ENCODE measurements around the gene RHEB.
"Not testable (repeated sequence)": the region's sequence is repeated elsewhere in the genome, so short reads cannot be mapped to it uniquely, and the experiment has no call there.

Gene RHEB

DNA sequence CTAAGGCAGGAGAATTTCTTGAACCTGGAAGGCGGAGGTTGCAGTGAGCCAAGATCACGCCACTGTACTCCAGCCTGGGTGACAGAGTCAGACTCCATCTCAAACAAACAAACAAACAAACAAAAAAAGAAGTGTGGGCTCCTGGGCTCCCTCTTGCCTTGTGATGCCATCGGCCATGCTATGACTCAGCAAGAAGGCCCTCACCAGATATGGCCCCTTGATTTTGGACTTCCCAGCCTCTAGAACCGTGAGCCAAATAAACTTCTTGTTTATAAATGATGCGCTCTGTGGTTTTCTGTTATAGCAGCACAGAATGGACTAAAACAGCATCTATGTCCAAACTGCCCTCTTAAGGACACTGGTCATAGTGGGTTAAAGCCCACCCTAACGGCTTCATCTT is 29.9 kb upstream of the RHEB start:
- Histone ChIP-seq H3K4me1 (ENCODE audit: control insufficient read depth, insufficient read depth, low read length) (peaks cover 4% of the 10 kb centered on the region), H3K9ac (ENCODE audit: low read depth, low read length) (no peak overlapping the region), H3K36me3 (ENCODE audit: insufficient read depth, low read length) (no peaks in the 10 kb centered on the region), H3K4me2 (ENCODE audit: low read length) (no peak overlapping the region), H3K27me3 (ENCODE audit: control insufficient read depth, insufficient read depth, low read length) (peaks cover 30% of the 10 kb centered on the region), H3K9me3 (replicated peaks; ENCODE audit: low read length) (no peaks in the 10 kb centered on the region), H3K4me3 (ENCODE audit: low read length) (no peak overlapping the region)

DNA sequence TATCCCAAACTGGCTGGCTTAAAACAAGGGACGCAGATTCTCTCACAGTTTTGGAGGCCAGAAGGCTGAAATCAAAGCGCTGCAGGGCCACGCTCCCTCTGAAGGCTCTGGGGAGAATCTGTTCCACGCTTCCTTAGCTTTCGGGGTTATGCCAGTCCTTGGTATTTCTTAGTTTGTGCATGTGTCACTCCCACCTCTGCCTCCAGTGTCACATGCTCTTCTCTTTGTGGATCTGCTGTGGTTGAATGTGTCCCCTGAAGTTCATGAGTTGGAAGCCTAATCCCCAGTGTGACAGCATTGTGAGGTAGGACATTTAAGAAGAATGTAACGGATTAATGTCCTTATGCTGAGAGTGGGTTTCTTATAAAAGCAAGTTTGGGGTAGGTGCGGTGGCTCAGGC is 29.4 kb upstream of the RHEB start:
- Histone ChIP-seq H3K4me3 (ENCODE audit: low read length) (no peak overlapping the region), H3K36me3 (ENCODE audit: insufficient read depth, low read length) (no peaks in the 10 kb centered on the region), H3K27me3 (ENCODE audit: control insufficient read depth, insufficient read depth, low read length) (peaks cover 35% of the 10 kb centered on the region), H3K4me1 (ENCODE audit: control insufficient read depth, insufficient read depth, low read length) (peaks cover 4% of the 10 kb centered on the region), H3K9me3 (replicated peaks; ENCODE audit: low read length) (no peaks in the 10 kb centered on the region), H3K4me2 (ENCODE audit: low read length) (no peak overlapping the region), H3K9ac (ENCODE audit: low read depth, low read length) (no peak overlapping the region)

GRCh38 chr7:151544183-151544582 is 24.5 kb upstream of the RHEB start:
- Histone ChIP-seq H3K9me3 (replicated peaks; ENCODE audit: low read length) (no peaks in the 10 kb centered on the region), H3K4me1 (ENCODE audit: control insufficient read depth, insufficient read depth, low read length) (no peaks in the 10 kb centered on the region), H3K4me2 (ENCODE audit: low read length) (no peak overlapping the region), H3K36me3 (ENCODE audit: insufficient read depth, low read length) (no peaks in the 10 kb centered on the region), H3K4me3 (ENCODE audit: low read length) (no peak overlapping the region), H3K27me3 (ENCODE audit: control insufficient read depth, insufficient read depth, low read length) (peaks cover 56% of the 10 kb centered on the region), H3K9ac (ENCODE audit: low read depth, low read length) (no peak overlapping the region)

GRCh38 chr7:151542606-151543130 is 23.0 kb upstream of the RHEB start:
- Histone ChIP-seq H3K27me3 (ENCODE audit: control insufficient read depth, insufficient read depth, low read length) (peaks cover 53% of the 10 kb centered on the region), H3K36me3 (ENCODE audit: insufficient read depth, low read length) (no peaks in the 10 kb centered on the region), H3K9ac (ENCODE audit: low read depth, low read length) (no peak overlapping the region), H3K4me1 (ENCODE audit: control insufficient read depth, insufficient read depth, low read length) (no peaks in the 10 kb centered on the region), H3K4me3 (ENCODE audit: low read length) (no peak overlapping the region), H3K4me2 (ENCODE audit: low read length) (no peak overlapping the region), H3K9me3 (replicated peaks; ENCODE audit: low read length) (no peaks in the 10 kb centered on the region)

DNA sequence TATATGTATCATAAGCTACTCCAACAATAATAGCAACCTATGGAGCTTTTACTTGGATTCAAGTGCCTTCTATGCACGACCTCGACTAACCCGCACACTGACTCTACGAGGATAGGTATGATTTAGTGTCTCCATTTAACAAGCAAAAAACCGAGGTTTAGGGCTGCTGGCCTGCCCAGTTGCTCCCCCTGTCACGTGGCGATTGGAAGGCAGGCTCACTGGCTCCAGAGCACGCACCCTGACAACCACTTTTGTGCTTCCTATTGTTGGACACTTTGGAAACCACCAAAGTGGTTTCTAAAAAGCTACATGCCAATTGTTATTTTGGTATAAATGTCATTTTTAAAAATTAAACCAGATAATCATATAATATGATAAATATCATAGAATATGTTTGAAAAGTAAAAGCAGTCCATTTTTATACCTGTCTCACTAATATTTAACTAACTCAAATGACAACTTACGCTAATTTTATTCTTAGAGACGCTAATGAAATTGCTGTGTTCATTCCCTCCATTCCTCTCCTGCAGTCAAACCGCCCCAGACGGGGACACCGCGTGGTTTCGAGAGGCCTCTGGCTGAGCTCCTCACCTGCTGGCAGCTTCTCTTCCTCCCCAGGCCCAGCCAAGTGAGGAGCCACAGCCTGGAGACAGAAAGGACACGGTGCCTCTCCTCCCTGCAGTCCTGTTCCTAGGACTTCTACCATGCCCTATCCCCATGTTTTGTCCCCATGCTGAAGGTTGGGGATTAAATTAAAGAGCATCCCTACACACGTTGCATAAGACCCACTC is 22.2 kb upstream of the RHEB start:
- no peaks in the 10 kb centered on the region for H3K4me1 ChIP-seq (ENCODE audit: control insufficient read depth, insufficient read depth, low read length)
- no peak overlapping the region for H3K4me3 ChIP-seq (ENCODE audit: low read length)
- H3K9ac ChIP-seq (ENCODE audit: low read depth, low read length): no peak overlapping the region
- no peaks in the 10 kb centered on the region for H3K9me3 ChIP-seq (replicated peaks; ENCODE audit: low read length)
- H3K27me3 ChIP-seq (ENCODE audit: control insufficient read depth, insufficient read depth, low read length): peaks cover 59% of the 10 kb centered on the region
- H3K4me2 ChIP-seq (ENCODE audit: low read length): no peak overlapping the region
- H3K36me3 ChIP-seq (ENCODE audit: insufficient read depth, low read length): no peaks in the 10 kb centered on the region

DNA sequence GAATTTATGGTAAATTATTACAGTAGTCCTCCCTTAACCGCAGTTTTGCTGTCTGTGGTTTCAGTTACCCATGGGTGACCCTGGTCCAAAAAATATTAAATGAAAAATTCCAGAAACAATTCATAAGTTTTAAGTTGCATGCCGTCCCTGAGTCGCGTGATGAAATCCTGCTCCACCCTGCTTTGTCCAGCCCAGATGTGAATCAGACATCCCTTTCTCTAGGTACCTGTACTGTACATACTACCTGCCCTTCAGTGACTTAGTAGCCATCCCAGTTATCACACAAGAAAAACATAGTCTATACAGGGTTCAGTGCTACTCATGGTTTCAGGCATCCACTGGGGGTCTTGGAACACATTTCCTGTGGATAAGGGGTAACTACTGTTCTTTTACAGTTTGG is 20.5 kb upstream of the RHEB start:
- Histone ChIP-seq H3K4me3 (ENCODE audit: low read length) (no peak overlapping the region), H3K9ac (ENCODE audit: low read depth, low read length) (no peak overlapping the region), H3K27me3 (ENCODE audit: control insufficient read depth, insufficient read depth, low read length) (peaks cover 47% of the 10 kb centered on the region), H3K4me1 (ENCODE audit: control insufficient read depth, insufficient read depth, low read length) (no peaks in the 10 kb centered on the region), H3K36me3 (ENCODE audit: insufficient read depth, low read length) (no peaks in the 10 kb centered on the region), H3K4me2 (ENCODE audit: low read length) (no peak overlapping the region), H3K9me3 (replicated peaks; ENCODE audit: low read length) (no peaks in the 10 kb centered on the region)

- no peak overlapping the region for H3K9ac ChIP-seq (ENCODE audit: low read depth, low read length)
- no peaks in the 10 kb centered on the region for H3K4me1 ChIP-seq (ENCODE audit: control insufficient read depth, insufficient read depth, low read length)
- no peaks in the 10 kb centered on the region for H3K36me3 ChIP-seq (ENCODE audit: insufficient read depth, low read length)
- peaks cover 44% of the 10 kb centered on the region for H3K27me3 ChIP-seq (ENCODE audit: control insufficient read depth, insufficient read depth, low read length)
- no peaks in the 10 kb centered on the region for H3K9me3 ChIP-seq (replicated peaks; ENCODE audit: low read length)
- no peak overlapping the region for H3K4me2 ChIP-seq (ENCODE audit: low read length)
- no peak overlapping the region for H3K4me3 ChIP-seq (ENCODE audit: low read length)
These were observed 19.5 kb upstream of the RHEB start for GRCh38 chr7:151539088-151539671.

DNA sequence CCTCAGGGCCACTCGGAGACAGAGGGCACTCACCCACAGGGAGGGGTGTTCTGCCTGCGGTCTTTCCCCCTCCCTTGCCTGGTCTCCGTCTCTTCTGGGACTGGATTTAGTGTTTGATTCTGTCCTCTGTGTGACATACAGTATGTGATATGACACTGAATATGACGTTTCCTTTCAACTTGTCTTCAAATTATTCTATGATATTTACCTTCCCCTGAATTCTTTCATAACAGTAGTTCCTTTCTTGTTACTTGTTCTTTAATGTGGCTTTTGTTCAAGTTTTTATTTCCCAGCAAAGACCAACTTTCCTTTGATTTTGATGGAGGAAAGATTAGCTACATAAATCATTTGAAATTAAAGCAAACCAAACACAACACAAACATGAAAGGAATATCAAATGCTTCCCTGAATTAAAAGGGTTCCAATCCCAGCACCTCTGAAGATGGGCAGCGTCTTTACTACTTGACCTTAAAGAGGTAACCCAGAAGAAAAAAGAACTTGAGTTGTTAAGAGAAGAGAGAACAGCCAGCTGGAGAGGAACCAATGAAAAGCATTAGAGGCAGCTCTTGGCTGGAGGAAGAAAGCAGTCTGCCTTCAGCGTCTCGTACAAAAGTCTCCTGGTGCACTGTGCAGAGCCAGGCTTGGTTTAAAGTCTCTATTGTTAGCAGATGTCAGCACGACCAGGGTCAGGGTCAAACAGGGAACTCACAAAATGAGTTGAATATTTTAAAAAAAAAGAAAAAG is 18.3 kb upstream of the RHEB start:
- Histone ChIP-seq H3K4me3 (ENCODE audit: low read length) (no peak overlapping the region), H3K4me1 (ENCODE audit: control insufficient read depth, insufficient read depth, low read length) (no peaks in the 10 kb centered on the region), H3K27me3 (ENCODE audit: control insufficient read depth, insufficient read depth, low read length) (peaks cover 39% of the 10 kb centered on the region), H3K9ac (ENCODE audit: low read depth, low read length) (no peak overlapping the region), H3K4me2 (ENCODE audit: low read length) (no peak overlapping the region), H3K36me3 (ENCODE audit: insufficient read depth, low read length) (no peaks in the 10 kb centered on the region), H3K9me3 (replicated peaks; ENCODE audit: low read length) (no peaks in the 10 kb centered on the region)

DNA sequence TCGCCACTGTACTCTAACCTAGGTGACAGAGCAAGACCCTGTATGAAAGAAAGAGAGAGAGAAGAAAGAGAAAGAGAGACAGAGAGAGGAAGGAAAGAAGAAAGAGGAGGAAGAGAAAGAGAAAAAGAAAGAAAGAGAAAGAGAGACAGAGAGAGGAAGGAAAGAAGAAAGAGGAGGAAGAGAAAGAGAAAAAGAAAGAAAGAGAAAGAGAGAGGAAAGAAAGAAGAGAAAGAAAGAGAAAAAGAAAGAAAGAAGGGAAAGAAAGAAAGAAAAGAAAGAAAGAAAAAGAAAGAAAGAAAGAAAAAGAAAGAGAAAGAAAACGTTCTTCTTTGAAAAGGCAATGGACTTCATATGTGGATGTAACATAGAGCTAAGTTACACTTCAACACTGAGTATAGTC is 16.5 kb upstream of the RHEB start:
- H3K36me3 ChIP-seq (ENCODE audit: insufficient read depth, low read length); H3K9ac ChIP-seq (ENCODE audit: low read depth, low read length); H3K9me3 ChIP-seq (replicated peaks; ENCODE audit: low read length); H3K4me3 ChIP-seq (ENCODE audit: low read length); H3K4me1 ChIP-seq (ENCODE audit: control insufficient read depth, insufficient read depth, low read length); H3K4me2 ChIP-seq (ENCODE audit: low read length): not testable (repeated sequence)
- peaks cover 26% of the 10 kb centered on the region for H3K27me3 ChIP-seq (ENCODE audit: control insufficient read depth, insufficient read depth, low read length)

DNA sequence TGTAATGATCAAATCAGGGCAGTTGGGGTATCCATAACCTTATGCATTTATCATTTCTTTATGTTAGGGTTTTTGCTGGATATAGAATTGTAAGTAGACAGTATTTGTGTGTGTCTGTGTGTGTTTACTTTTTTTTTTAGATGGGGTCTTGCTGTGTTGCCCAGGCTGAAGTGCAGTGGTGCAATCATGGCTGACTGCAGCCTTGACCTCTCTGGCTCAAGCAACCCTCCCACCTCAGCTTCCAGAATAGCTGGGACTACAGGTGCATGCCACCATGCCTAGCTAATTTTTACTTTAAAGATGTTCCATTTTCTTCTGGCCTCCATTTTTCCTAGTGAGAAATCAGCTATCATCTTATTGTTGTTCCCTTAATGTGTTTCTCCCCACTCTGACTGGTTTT is 10.1 kb upstream of the RHEB start:
- H3K9me3 ChIP-seq (replicated peaks; ENCODE audit: low read length): peaks cover 5% of the 10 kb centered on the region
- H3K4me3 ChIP-seq (ENCODE audit: low read length): no peak overlapping the region
- H3K4me2 ChIP-seq (ENCODE audit: low read length): no peak overlapping the region
- peaks cover 3% of the 10 kb centered on the region for H3K27me3 ChIP-seq (ENCODE audit: control insufficient read depth, insufficient read depth, low read length)
- H3K36me3 ChIP-seq (ENCODE audit: insufficient read depth, low read length): no peaks in the 10 kb centered on the region
- H3K9ac ChIP-seq (ENCODE audit: low read depth, low read length): no peak overlapping the region
- H3K4me1 ChIP-seq (ENCODE audit: control insufficient read depth, insufficient read depth, low read length): no peaks in the 10 kb centered on the region

DNA sequence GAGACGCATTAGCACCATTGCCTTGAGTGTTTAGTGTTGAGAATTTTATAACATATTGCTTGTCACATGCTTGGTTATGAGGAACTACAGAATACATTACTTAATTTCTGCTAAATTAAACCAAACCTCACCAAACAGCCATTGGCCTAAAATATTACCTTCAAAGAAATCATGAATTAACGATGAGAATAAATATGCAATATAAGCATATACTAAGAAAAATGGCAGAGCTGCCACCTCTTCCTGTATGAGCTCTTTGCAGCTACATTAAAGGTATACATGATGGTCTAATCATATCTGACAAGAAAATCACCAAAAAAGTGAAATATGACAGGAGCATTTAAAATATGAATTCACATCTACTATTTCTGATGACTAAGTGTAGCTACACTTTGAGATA is 5.2 kb upstream of the RHEB start:
- H3K36me3 ChIP-seq (ENCODE audit: insufficient read depth, low read length): no peaks in the 10 kb centered on the region
- H3K9me3 ChIP-seq (replicated peaks; ENCODE audit: low read length): no peaks in the 10 kb centered on the region
- H3K4me1 ChIP-seq (ENCODE audit: control insufficient read depth, insufficient read depth, low read length): peaks cover 8% of the 10 kb centered on the region
- no peaks in the 10 kb centered on the region for H3K27me3 ChIP-seq (ENCODE audit: control insufficient read depth, insufficient read depth, low read length)
- H3K4me3 ChIP-seq (ENCODE audit: low read length): no peak overlapping the region
- no peak overlapping the region for H3K9ac ChIP-seq (ENCODE audit: low read depth, low read length)
- H3K4me2 ChIP-seq (ENCODE audit: low read length): no peak overlapping the region
